NCI-H2107 treated with DMSO at 0.1 percent for 48 hours (cell line): ENCODE data around the gene IFITM10.

Experiments used
- DNase-seq: peaks from one replicate; lab custom pipeline; 2025; ENCODE audit not compliant: unreplicated experiment; lab: John Stamatoyannopoulos, UW

The IFITM10 gene

DNA sequence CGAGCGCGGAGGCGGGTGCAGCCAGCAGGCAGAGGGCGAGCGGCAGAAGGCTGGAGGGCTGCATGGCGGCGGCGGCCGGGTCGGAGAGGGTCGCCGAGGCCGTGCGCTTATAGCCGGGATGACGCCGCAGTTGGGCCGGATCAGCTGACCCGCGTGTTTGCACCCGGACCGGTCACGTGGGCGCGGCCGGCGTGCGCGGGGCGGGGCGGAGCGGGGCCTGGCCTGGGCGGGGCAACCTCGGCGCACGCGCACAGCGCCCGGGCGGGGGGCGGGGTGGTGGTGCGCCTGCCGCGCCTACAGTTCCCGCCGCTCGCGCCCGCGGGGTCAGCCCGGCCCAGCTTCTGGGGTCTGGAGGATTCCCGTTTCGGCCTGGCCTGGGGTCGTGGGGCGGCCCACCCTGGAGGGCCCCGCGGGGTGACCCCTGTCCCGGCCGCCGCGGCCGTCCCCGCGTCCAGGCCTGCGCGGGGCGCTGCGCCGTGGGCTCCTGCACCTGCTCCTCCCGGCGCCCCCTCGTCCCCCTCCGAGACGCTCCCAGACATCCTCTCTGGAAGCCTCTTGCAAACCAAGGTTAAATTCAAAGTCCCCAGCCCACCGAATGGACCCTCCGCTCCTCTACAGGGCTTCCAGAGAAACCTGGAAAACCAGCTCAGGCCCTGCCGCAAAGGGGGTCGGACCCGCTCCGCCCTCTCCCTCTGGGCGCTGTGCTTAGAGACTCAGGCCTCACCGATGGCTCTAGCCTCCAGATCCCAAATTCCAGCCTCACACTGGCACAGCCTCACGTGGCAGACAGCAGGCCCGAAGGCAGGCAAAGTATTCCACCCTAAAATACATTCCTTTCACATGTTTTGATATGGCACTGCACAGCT is 13.6 kb upstream of the IFITM10 start, which contains the start of gene CTSD:
CTSD (minus strand) TSS at position 132 of the 866 bp plus-strand sequence; CDS start at position 64, 68 bp downstream.
- DNase-seq = peak; percentile 16

DNA sequence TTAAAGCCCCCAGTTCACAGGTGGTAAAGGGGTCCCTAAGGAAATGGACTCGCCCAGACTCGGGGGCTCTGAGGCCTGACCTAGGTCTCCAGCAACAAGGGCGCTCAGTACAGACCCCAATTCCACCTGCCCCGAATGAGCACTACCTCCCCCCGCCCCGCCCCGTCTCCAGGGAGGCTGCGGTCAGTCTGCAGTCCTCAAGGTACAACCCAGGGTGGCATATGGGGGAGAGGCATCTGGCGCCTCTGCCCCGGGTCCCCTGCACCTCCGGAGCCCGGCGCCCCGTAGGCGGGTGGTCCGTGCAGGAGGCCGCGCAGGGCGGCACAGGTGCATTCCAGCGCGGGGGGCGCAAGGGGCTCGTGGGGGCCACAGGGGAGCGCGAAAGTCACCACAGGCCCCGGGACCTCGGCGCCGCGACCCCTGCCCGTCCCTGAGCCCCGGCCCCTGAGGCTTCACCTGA is 13.0 kb upstream of the IFITM10 start:
- DNase-seq = no peak

GRCh38 chr11:1762537-1763302 is 12.3 kb upstream of the IFITM10 start:
- no peak for DNase-seq

GRCh38 chr11:1761857-1762536 is 11.6 kb upstream of the IFITM10 start:
- no peak for DNase-seq

GRCh38 chr11:1761110-1761856 is 10.9 kb upstream of the IFITM10 start:
- DNase-seq = no peak

DNA sequence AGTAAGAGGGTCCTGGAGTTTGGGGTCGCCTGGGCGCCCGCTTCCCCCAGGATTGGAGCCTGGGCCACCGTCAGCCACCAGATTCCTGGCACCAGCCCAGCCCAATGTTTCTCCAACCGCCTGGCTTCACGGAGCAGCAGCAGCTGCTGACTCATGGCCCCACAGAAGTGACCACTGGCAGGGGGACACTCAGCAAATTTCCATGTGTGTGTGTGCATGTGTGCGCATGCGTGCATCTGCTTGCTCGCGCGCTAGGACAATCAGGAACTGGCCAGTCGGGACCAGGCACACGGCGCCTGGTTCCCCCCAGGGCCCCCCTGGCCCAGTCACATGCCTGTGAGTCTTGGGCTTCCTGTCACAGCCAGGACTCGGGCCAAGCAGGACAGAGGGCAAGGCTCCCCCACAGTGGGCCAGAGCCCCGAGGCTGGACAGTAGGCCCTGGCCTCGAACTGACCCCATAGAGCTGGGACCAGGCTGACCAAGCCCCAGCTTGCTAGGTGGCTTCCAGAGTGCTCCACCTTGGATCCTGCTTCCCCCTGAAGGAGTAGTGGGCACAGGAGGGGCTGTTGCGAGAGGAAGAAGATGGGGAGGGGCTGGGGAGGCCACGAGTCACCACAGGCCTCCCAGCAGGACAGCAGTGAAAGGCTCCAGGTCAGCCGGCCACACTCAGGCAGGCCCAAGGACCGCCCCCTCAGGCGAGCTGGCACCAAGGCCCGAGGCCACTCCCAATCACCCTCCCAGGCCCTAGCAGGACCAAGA is 10.1 kb upstream of the IFITM10 start:
- no peak for DNase-seq

DNA sequence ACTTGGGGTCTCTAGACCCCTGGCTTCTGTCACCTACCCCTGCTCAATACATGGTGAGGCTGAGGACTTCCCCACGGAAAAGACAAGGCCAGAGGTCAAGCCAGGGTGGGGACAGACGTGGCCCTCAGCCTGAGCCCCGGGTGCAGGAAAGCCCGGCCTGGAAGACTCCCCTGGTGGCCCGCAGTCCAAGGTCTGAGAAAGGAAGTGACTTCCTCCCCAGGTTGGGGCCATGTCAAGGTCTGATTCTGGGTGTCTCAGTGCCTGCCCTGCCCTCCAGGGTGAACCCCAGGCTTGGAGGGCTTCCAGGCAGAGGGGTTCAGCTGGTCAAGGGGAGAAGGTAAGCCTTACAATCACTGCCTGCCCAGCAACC is 9.4 kb upstream of the IFITM10 start:
- DNase-seq = no peak

DNA sequence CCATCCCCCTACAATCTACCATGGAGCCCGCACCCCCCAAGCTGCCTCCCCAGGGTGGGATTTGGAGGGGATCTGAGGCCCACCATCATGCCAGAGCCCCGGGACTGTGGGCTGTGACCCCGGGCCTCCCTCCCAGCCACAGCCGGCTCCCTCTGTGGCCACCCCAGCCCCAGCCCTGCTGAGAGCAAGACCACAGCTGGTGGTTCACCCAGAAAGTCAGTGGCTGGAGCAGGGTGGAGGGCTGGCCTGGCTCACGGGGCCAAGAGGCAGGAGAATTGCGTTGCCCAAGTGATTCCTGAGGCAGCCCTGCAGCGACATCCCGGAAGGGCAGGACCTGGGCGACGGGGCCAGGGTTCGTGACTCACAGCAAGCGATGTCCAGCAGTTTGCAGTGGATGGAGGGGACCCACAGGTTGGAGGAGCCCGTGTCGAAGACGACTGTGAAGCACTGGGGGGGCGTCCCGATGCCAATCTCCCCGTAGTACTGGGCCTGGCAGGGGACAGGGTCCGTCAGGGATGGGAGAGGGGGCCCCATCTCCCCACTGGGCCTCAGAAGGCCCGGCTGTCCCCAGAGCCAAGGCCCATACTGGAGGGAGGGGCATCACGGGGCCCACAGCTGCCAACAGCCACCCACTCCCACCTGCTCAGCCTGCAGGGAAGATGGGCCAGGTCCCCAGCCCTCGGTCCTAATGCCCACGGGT is 8.9 kb upstream of the IFITM10 start:
- no peak for DNase-seq

DNA sequence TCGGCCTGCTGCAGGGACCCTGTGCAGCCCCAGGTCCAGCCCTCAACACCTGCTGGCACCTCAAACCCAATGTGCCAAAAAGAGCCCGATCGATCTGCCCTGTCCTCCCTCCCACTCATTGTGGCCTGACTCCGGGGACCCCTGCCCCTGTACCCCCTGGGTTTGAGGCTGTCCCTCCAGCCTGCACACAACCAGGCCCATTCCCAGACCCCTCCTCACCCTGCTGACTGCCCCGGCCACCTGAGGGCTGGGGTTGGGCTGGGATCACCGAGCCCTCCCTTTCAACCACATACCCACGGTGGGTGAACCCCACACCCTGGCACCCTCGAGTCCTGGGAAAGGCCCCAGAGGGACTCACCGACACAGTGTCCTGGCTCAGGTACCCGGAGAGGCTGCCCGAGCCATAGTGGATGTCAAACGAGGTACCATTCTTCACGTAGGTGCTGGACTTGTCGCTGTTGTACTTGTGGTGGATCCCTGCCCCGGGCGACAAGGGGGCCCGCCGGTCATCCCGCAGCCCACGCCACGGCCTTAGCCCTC is 8.3 kb upstream of the IFITM10 start:
- no peak for DNase-seq

- DNase-seq = no peak
These were observed 7.6 kb upstream of the IFITM10 start for GRCh38 chr11:1757861-1758610.

DNA sequence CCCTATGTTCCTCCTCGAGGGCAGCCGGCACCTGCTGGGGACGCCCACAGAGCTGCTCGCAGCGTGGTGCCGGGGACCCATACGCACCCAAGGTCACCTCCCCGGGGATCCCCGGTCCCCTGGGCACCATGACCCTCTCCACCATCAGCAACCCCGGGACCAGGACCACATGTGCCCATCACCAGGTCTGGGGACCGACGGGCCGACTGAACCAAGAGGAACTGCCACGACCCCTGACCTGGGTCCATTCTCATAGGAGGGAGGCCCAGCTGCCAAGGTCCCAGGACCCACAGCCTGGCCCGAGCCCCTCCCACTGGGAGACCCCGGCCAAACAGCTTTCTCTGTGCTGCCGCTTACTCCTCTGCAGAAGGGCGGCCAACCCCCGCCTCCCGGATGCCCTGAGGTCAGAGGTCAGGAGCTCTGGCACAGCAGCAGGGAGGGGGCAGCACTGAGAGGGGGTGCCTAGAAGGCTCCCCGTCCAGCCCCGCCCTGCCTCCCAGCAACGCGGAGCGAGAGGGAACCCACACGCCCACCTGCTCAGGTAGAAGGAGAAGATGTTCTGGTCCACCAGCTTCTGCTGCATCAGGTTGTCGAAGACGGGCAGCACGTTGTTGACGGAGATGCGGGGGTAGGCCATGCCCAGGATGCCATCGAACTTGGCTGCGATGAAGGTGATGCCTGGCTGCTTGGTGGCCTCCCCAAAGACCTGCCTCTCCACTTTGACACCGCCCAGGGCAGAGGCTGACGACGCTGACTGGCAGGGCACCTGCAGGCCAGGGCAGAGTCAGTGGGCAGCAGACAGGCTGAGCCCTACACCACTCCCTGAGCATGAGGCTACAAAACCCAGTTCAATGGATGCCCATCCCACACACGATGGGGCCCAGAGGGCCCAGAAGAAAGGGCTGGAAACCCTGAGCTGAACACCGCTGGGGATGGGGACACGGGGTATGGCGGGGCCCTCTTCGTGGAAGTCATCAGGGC is 6.7 kb upstream of the IFITM10 start:
- DNase-seq = no peak

- DNase-seq = peak; percentile 14
These were observed 5.5 kb upstream of the IFITM10 start for GRCh38 chr11:1755692-1756561.

GRCh38 chr11:1755344-1755691 is 4.9 kb upstream of the IFITM10 start:
- no peak for DNase-seq

DNA sequence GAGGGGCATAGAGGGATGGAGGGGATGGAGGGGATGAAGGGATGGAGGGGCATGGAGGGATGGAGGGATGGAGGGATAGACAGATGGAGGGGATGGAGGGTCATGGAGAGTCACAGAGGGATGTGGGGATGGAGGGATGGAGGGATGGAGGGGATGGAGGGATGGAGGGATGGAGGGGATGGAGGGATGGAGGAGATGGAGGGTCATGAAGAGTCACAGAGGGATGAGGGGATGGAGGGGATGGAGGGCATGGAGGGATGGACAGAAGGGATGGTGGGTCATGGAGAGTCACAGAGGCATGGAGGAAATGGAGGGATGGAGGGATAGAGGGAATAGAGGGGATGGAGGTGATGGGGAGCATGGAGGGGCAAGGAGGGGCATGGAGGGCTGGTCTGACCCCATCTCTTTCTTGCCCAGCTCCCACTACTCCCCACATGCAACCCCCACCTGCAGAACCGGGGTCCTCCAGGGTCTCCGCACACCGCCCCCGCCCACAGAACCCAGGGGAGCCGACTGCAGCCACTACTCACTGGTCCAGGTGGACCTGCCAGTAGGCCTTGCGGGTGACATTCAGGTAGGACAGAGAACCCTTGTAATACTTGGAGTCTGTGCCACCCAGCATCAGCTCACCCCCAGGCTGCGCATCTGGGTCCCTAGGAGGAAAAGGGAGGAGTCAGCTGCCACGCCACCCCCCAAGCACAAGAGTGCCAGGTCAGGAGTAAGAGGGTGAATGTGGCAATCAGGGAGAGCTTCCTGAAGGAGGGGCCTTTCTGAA is 4.2 kb upstream of the IFITM10 start:
- no peak for DNase-seq

DNA sequence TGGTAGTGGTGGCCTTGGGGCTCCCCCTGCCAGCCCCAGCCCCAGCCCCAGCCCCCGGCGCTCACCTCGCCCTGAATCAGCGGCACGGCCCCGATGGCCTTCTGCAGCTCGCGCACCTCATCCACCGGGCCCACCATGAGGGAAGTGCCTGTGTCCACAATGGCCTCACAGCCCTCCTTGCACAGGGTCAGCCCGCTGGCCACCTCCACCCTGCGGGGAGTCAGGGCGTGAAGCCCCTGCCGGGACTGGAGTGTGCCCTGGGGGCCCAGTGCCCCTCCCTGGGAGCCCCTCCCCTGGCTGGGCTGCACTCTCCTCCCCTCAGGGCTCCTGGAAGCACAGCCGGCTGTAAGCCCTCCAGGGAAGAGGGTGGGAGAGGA is 3.5 kb upstream of the IFITM10 start:
- DNase-seq = no peak
